ENCODE data around the gene CNDP1.

CNDP1 gene

GRCh38 chr18:74529378-74529777 lies 4.9 kb upstream of the CNDP1 start:
- no peak for DNase-seq (ENCODE audit: low read depth in 1 of 2, low spot score in 1 of 2)
- in situ Hi-C loops (cut with HindIII; ENCODE audit: low pct_unique_long_range_greater_than_20kb, low sequenced_read_pairs), result no loop called here
- no peak for TF ChIP-seq JUND (IDR thresholded peaks at IDR 0.05; ENCODE audit: low read depth)

GRCh38 chr18:74529811-74530583 lies 4.3 kb upstream of the CNDP1 start:
- no peak for TF ChIP-seq JUND (IDR thresholded peaks at IDR 0.05; ENCODE audit: low read depth)
- DNase-seq (ENCODE audit: low read depth in 1 of 2, low spot score in 1 of 2), result no peak
- in situ Hi-C loops (cut with HindIII; ENCODE audit: low pct_unique_long_range_greater_than_20kb, low sequenced_read_pairs), result no loop called here

- in situ Hi-C loops (cut with HindIII; ENCODE audit: low pct_unique_long_range_greater_than_20kb, low sequenced_read_pairs), result no loop called here
- no peak for TF ChIP-seq JUND (IDR thresholded peaks at IDR 0.05; ENCODE audit: low read depth)
- DNase-seq (ENCODE audit: low read depth in 1 of 2, low spot score in 1 of 2), result no peak
Measured at GRCh38 chr18:74530584-74530862, 3.8 kb upstream of the CNDP1 start.

- no peak for TF ChIP-seq JUND (IDR thresholded peaks at IDR 0.05; ENCODE audit: low read depth)
- in situ Hi-C loops (cut with HindIII; ENCODE audit: low pct_unique_long_range_greater_than_20kb, low sequenced_read_pairs), result no loop called here
- no peak for DNase-seq (ENCODE audit: low read depth in 1 of 2, low spot score in 1 of 2)
Measured at GRCh38 chr18:74531043-74531442, 3.3 kb upstream of the CNDP1 start.

GRCh38 chr18:74532511-74533025 lies 1.7 kb upstream of the CNDP1 start:
- no peak for DNase-seq (ENCODE audit: low read depth in 1 of 2, low spot score in 1 of 2)
- in situ Hi-C loops (cut with HindIII; ENCODE audit: low pct_unique_long_range_greater_than_20kb, low sequenced_read_pairs), result no loop called here
- TF ChIP-seq JUND (IDR thresholded peaks at IDR 0.05; ENCODE audit: low read depth), result no peak

- no peak for TF ChIP-seq JUND (IDR thresholded peaks at IDR 0.05; ENCODE audit: low read depth)
- in situ Hi-C loops (cut with HindIII; ENCODE audit: low pct_unique_long_range_greater_than_20kb, low sequenced_read_pairs), result no loop called here
- peak in 1 of 2 experiments; percentile 10 for DNase-seq (ENCODE audit: low read depth in 1 of 2, low spot score in 1 of 2)
Measured at GRCh38 chr18:74533666-74534065, 634 bp upstream of the CNDP1 start.

- in situ Hi-C loops (cut with HindIII; ENCODE audit: low pct_unique_long_range_greater_than_20kb, low sequenced_read_pairs), result no loop called here
- DNase-seq (ENCODE audit: low read depth in 1 of 2, low spot score in 1 of 2), result no peak
- no peak for TF ChIP-seq JUND (IDR thresholded peaks at IDR 0.05; ENCODE audit: low read depth)
Measured at GRCh38 chr18:74534981-74535649, 815 bp downstream of the CNDP1 start.

- no peak for DNase-seq (ENCODE audit: low read depth in 1 of 2, low spot score in 1 of 2)
- no peak for TF ChIP-seq JUND (IDR thresholded peaks at IDR 0.05; ENCODE audit: low read depth)
- in situ Hi-C loops (cut with HindIII; ENCODE audit: low pct_unique_long_range_greater_than_20kb, low sequenced_read_pairs), result no loop called here
Measured at GRCh38 chr18:74539289-74539688, 5.0 kb downstream of the CNDP1 start.

- no peak for DNase-seq (ENCODE audit: low read depth in 1 of 2, low spot score in 1 of 2)
- no peak for TF ChIP-seq JUND (IDR thresholded peaks at IDR 0.05; ENCODE audit: low read depth)
- in situ Hi-C loops (cut with HindIII; ENCODE audit: low pct_unique_long_range_greater_than_20kb, low sequenced_read_pairs), result no loop called here
Measured at GRCh38 chr18:74540652-74541421, 6.5 kb downstream of the CNDP1 start.

GRCh38 chr18:74541703-74542555 lies 7.6 kb downstream of the CNDP1 start:
- in situ Hi-C loops (cut with HindIII; ENCODE audit: low pct_unique_long_range_greater_than_20kb, low sequenced_read_pairs), result no loop called here
- DNase-seq (ENCODE audit: low read depth in 1 of 2, low spot score in 1 of 2), result peak in 1 of 2 experiments; percentile 44
- no peak for TF ChIP-seq JUND (IDR thresholded peaks at IDR 0.05; ENCODE audit: low read depth)

GRCh38 chr18:74544898-74545297 lies 10.6 kb downstream of the CNDP1 start:
- DNase-seq (ENCODE audit: low read depth in 1 of 2, low spot score in 1 of 2), result no peak
- no peak for TF ChIP-seq JUND (IDR thresholded peaks at IDR 0.05; ENCODE audit: low read depth)
- in situ Hi-C loops (cut with HindIII; ENCODE audit: low pct_unique_long_range_greater_than_20kb, low sequenced_read_pairs), result no loop called here

GRCh38 chr18:74546007-74546406 lies 11.7 kb downstream of the CNDP1 start:
- DNase-seq (ENCODE audit: low read depth in 1 of 2, low spot score in 1 of 2), result no peak
- TF ChIP-seq JUND (IDR thresholded peaks at IDR 0.05; ENCODE audit: low read depth), result no peak
- in situ Hi-C loops (cut with HindIII; ENCODE audit: low pct_unique_long_range_greater_than_20kb, low sequenced_read_pairs), result no loop called here
